ENCODE measurements around the gene AMN1.
A peak's percentile ranks its signal among the peaks of the same experiment; 100 is the strongest.
"Not testable (repeated sequence)": the region's sequence is repeated elsewhere in the genome, so short reads cannot be mapped to it uniquely, and the experiment has no call there.

Gene AMN1

DNA sequence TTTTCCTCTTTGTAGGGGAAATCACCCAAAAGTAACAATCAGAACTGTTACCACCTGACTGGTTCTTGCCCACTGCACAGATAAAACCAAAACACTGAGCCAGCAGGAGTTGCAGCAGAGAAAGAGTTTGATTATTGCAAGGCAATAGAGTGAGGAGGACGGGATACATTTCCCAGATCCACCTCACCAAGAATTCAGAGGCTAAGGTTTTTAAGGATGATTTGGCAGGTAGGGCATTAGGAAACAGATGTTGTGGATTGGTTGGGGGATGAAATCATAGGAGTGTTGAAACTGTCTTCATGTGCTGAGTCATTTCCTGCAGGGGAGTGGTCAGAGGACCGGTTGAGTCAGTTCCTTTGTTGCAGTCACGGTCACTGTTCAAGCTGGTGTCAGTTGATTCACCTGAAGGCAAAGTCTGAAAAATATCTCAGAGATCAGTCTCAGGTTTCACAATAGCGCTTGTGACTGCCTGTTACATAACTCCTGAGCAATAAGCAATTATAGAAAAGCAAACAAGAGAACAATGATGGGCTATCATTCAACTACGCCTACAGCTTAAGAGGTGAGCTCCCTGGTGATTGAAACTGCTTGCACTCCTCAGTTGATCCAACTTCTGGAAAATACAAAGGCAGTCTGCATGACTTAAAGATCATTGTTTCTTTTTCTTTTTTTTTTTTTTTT lies 20.3 kb upstream of the AMN1 start:
- DNase-seq (ENCODE audit: low spot score), result peak; percentile 80
- in situ Hi-C loops (cut with MboI; ENCODE audit: low pct_unique_long_range_greater_than_20kb, low sequenced_read_pairs, unreplicated experiment), result no loop called here

DNA sequence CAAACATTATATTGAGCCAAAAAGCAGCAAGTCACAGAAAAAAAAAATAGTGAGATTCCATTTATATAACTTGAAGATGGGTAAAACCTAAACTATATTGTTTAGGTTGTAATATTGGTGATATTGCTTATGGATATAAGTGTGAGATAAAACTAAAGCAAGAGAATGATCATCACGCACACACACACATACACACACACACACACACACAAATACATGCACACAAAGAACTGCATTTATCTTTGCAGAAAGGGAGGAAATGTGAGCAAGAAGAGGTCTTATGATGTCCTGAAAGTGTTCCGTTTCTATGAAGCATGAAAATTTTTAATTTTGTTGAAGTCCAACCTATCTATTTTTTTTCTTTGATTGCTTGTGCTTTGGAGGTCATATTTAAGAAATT lies 16.4 kb upstream of the AMN1 start:
- in situ Hi-C loops (cut with MboI; ENCODE audit: low pct_unique_long_range_greater_than_20kb, low sequenced_read_pairs, unreplicated experiment), result no loop called here
- no peak for DNase-seq (ENCODE audit: low spot score)

More for the DNA sequence above, 20.3 kb upstream of the AMN1 start:
- TF ChIP-seq, protein P1, sequence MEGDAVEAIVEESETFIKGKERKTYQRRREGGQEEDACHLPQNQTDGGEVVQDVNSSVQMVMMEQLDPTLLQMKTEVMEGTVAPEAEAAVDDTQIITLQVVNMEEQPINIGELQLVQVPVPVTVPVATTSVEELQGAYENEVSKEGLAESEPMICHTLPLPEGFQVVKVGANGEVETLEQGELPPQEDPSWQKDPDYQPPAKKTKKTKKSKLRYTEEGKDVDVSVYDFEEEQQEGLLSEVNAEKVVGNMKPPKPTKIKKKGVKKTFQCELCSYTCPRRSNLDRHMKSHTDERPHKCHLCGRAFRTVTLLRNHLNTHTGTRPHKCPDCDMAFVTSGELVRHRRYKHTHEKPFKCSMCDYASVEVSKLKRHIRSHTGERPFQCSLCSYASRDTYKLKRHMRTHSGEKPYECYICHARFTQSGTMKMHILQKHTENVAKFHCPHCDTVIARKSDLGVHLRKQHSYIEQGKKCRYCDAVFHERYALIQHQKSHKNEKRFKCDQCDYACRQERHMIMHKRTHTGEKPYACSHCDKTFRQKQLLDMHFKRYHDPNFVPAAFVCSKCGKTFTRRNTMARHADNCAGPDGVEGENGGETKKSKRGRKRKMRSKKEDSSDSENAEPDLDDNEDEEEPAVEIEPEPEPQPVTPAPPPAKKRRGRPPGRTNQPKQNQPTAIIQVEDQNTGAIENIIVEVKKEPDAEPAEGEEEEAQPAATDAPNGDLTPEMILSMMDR (IDR thresholded peaks at IDR 0.05; ENCODE audit: extremely low read depth, insufficient read depth, missing control alignments), result no peak

GRCh38 chr12:31744363-31744762 lies 15.5 kb upstream of the AMN1 start:
- in situ Hi-C loops (cut with MboI; ENCODE audit: low pct_unique_long_range_greater_than_20kb, low sequenced_read_pairs, unreplicated experiment); DNase-seq (ENCODE audit: low spot score): not testable (repeated sequence)

More for the DNA sequence above, 16.4 kb upstream of the AMN1 start:
- TF ChIP-seq, protein P1 (IDR thresholded peaks at IDR 0.05; ENCODE audit: extremely low read depth, insufficient read depth, missing control alignments), result no peak

GRCh38 chr12:31742891-31743290 lies 14.1 kb upstream of the AMN1 start:
- TF ChIP-seq, protein P1 (IDR thresholded peaks at IDR 0.05; ENCODE audit: extremely low read depth, insufficient read depth, missing control alignments), result no peak
- no peak for DNase-seq (ENCODE audit: low spot score)
- in situ Hi-C loops (cut with MboI; ENCODE audit: low pct_unique_long_range_greater_than_20kb, low sequenced_read_pairs, unreplicated experiment), result no loop called here

DNA sequence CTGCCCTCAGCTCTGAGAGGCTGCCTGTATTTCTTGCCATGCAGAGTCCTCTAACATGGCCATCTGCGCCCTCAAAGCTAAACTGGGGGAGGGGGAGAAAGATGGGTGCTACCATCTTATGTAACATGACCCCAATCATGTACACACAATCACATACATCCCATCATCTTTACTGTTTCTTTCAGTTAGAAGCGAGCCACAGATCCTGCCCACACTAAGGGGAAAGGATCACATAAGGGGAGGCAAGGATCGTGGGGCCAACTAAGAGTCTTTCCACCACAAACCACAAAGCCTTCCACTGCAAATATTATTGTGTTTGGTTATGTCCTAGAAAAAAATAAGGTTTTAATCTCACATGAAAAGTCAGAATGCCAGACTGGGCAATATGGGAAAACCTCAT lies 11.8 kb upstream of the AMN1 start:
- in situ Hi-C loops (cut with MboI; ENCODE audit: low pct_unique_long_range_greater_than_20kb, low sequenced_read_pairs, unreplicated experiment), result no loop called here
- no peak for DNase-seq (ENCODE audit: low spot score)
- TF ChIP-seq, protein P1 (IDR thresholded peaks at IDR 0.05; ENCODE audit: extremely low read depth, insufficient read depth, missing control alignments), result no peak

DNA sequence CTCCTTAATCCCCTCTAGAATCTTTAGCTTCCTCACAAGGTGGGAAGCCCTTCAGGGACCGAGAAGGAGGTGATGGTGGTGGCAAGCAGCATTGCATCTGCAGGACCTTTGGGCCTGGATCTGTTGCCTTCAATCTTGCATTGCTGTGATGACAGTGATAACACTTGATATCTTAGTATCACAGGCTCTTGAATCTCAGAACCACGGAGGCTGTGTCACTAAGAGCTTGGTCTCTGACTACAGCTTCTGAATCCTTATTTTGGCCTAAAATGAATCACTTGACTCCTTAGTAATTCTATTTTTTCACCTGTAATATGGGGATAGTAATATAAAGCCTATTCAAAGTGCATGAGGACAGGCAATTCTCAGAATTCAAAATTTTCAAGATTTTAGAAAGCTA lies 8.9 kb upstream of the AMN1 start:
- TF ChIP-seq, protein P1 (IDR thresholded peaks at IDR 0.05; ENCODE audit: extremely low read depth, insufficient read depth, missing control alignments), result no peak
- DNase-seq (ENCODE audit: low spot score), result no peak
- in situ Hi-C loops (cut with MboI; ENCODE audit: low pct_unique_long_range_greater_than_20kb, low sequenced_read_pairs, unreplicated experiment), result no loop called here

DNA sequence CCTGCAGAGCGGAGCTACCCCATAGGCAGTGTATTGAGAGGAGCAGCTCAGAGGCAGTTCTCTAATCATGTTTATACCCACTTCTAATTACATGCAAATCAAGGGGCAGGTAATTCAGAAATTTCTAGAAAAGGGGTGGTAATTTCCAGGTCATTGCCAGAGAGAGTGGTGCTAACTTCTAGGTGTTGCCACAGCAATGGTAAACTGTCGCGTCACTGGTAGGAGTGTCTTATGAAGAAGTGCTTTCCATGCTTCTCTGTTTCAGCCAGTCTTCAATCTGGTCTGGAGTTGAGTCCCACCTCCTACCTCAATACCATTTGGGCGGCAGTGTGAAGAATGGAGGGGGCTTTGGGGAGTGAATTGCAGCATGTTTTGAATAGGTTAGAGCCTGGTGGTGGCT lies 8.5 kb upstream of the AMN1 start:
- TF ChIP-seq, protein P1 (IDR thresholded peaks at IDR 0.05; ENCODE audit: extremely low read depth, insufficient read depth, missing control alignments), result no peak
- in situ Hi-C loops (cut with MboI; ENCODE audit: low pct_unique_long_range_greater_than_20kb, low sequenced_read_pairs, unreplicated experiment), result no loop called here
- DNase-seq (ENCODE audit: low spot score), result no peak
